GM21423 (cell line): Measurements from ENCODE around the gene KLF7.

Source experiments
- ATAC-seq: cut with Tn5 transposase; IDR thresholded peaks from one replicate; pipeline ENCODE4 v1.9.1; 2021; ENCODE audit warnings: mild to moderate bottlenecking, moderate library complexity; ENCODE audit not compliant: unreplicated experiment

The KLF7 gene

DNA sequence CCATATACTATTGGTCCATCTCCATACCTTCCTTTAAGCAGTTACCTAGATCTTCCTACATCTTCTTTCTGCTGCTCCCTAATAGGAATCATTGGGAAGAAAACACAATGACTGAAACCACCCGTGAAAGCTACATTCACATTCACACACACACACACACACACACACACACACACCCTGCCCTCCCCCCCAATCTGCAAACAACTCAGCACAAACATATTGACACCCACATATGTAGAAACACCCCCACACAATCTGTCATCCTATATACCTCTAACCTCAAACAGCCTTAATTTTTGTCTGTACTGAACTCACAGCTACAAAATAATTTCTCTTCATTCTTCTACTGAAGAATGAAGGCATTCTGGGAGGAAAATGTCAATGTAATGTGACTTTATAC, 63.8 kb downstream of the KLF7 start:
- ATAC-seq, result no peak

- no peak for ATAC-seq
Measured at GRCh38 chr2:207097278-207097677, 68.5 kb downstream of the KLF7 start.

- ATAC-seq, result no peak
Measured at GRCh38 chr2:207095963-207096362, 69.8 kb downstream of the KLF7 start.

GRCh38 chr2:207093234-207093633, 72.5 kb downstream of the KLF7 start:
- ATAC-seq, result no peak

GRCh38 chr2:207092818-207093217, 72.9 kb downstream of the KLF7 start:
- ATAC-seq, result no peak

DNA sequence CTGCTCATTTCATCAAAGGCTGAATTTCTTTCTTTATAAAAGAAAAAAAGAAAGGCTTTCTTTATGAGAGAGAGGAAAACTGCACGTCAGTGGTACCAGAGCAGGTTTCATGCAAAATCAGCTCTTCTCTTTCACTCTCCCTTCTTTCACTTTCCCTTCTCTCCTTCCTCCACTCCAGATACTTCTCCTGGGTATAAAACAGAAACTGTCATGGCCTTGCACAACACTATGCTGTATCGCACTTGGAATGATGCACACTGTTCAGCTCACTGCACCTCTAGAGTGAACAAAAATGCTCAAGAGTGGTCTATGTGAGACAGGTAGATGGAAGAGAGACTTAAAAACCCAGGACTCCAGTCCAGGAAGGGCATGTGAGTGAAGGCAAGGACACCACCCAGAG, 73.8 kb downstream of the KLF7 start:
- no peak for ATAC-seq

DNA sequence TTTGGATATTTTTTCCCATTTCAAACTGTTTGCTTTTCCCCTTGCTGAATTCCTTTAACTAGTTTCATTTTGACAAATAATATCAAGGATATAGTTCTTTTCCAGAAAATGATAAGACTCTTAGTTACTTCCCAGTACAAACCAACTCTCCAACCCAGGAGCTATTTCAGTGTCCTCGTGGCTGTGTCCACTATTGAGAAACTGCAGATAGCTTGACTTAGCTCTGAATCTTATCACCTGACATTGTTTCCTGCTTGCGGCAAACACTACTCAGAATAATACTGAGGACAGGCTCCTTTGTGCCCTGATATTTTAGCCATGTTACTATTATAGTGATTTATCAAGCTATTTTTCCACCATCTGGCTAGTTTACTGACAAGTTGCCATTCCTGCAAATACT, 74.6 kb downstream of the KLF7 start:
- ATAC-seq, result no peak

DNA sequence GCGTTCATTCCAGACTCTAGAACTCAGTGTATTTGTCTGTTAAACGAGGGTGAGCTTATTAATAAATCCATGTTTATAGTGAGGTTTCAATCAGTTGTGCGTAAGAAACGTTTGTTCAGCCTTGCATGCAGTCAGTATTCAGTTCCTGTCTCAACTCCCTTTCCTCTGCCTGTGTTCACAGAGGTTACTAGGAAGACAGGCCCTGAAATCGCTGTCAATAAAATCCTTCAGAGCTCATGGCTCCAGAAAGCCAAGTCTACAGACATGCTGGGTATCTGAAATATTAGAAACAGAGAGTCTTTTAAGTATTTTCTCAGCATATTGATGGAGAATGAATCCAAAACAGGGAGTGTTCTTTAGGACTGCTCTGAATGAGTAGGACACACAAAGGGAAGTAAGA, 75.4 kb downstream of the KLF7 start:
- ATAC-seq, result no peak

DNA sequence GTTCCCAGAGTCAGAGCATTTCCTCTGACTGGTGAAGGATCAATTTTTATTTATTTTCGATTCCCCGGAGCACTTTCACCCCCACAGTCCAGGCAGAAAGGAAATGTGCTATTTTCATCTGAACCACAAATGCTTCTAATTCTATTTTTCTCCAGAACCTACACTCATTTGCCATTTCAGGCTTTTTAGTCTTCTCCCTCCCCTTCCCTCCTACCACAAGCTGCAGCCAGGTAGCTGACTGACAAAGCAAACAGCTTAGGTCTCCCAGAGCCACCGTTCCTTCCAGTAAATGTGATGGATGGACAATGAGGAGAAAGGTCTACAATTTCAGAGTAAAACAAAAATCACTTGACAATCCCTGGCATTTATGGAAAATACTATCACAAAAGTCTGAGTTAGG, 76.9 kb downstream of the KLF7 start:
- no peak for ATAC-seq

- no peak for ATAC-seq
Measured at GRCh38 chr2:207088276-207088675, 77.5 kb downstream of the KLF7 start.

GRCh38 chr2:207087046-207087902, 78.5 kb downstream of the KLF7 start:
- ATAC-seq, result no peak

DNA sequence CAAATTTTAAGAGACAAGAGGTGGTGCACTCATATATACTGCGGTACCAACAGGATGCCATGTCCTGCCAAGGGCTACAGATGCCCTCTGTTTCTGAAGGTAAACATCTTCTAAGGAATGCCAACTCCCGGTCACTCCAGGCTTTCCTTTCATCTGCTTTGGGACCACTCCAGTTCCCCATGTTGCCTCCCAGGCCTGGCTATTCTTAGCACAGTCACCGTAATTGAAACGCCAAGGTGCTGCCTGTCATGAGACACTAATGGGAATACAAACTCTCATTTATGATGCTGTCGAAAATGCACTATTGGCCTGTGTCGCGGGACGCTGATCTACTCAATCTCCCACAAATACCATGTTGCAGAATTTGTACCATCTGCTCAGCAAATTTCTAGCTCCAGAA, 79.6 kb downstream of the KLF7 start:
- no peak for ATAC-seq

- ATAC-seq, result no peak
Measured at GRCh38 chr2:207085110-207085509, 80.6 kb downstream of the KLF7 start.

GRCh38 chr2:207083361-207084110, 82.2 kb downstream of the KLF7 start:
- ATAC-seq, result no peak

DNA sequence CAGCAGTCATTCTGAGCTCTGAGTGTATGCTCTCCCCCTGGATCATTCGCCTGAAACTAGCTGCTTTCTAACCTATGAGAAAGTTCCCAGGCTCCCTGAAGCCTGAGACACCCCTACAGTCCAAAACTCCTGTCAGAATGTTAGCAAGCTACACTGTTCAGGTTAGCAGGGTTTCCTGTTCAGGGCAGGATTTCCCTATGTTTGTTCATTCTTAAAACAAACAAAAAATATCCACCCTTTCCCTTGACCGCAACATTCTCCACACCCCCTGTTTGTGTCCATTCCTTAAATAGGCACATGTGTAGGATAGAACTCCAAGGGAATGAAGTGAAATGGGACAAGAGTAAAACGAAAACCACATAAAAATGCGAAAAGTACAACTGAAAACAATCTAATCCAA, 83.1 kb downstream of the KLF7 start:
- no peak for ATAC-seq

- no peak for ATAC-seq
Measured at GRCh38 chr2:207078186-207078798, 87.5 kb downstream of the KLF7 start.

- no peak for ATAC-seq
Measured at GRCh38 chr2:207077266-207077665, 88.5 kb downstream of the KLF7 start.

DNA sequence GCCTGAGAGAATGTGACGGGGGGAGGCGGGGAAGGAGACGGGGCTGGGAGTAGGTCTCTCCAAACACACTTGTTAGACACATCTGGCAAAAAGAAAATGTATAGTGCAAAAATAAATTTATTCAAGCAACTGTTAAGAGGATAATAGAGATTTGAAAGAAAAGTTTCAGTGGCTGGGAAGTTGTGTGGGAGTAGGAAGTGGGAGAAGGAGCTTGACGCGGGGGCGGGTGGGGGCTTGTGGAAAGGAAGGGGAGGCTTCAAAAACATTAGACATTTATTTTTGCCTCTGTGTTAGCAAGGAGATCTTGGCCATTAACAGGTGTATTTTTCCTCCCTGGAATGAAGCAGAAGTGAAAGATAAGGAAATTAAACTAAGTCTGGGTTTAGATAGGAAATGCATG, 90.3 kb downstream of the KLF7 start:
- ATAC-seq, result no peak

GRCh38 chr2:207073801-207074678, 91.7 kb downstream of the KLF7 start:
- ATAC-seq, result peak; percentile 41

DNA sequence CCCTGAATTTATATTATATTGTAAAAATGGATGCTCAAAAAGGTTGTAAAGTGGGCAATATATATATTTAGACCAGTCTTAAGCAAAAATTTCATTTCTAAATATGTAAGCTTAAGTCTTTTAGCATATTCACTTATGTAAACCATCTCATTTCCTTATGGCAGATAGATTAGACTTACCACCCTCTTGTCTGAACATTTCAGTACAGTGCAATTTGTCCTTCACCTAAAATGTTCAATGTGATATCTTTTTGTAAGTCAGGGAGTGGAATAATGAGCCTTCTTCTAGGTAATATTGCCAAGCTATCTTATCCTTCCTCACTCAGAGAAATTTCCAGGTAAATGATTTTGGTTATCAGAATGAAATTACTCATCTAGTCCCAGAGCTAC, 92.3 kb downstream of the KLF7 start:
- ATAC-seq, result peak; percentile 2

DNA sequence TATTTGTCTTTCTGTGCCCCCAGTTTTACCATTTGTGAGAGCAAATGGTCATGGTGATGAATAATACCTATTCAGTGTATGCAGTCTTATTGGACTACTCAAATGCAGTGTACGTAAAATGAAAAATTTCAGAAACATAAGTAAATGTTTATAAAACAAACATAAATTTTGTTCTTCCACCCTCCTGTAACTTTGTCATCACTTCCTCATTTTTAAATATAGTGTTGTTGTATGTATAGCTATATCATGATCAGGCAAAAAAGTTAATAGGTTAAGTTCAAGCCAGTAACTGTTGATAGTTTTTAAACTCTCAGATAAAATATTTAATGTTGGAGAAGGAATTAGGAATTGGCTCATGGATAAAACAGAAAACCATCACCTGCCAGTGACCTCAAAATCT, 93.2 kb downstream of the KLF7 start:
- no peak for ATAC-seq
